ENCODE measurements around the gene SIGLEC6. TPM values are rescaled to one million over a fixed set of nuclear protein-coding genes. Genes with fewer than 3 reads are reported as not detected.

Gene SIGLEC6
- total RNA-seq, 1 experiment from 2014 or later = 0.37 TPM

- Mint-ChIP-seq H3K4me1 (no peaks in the 10 kb centered on the region), H3K4me3 (no peak overlapping the region), H3K27me3 (ENCODE audit: low read depth) (peaks cover 23% of the 10 kb centered on the region), H3K36me3 (no peaks in the 10 kb centered on the region), H3K9me3 (peaks cover 8% of the 10 kb centered on the region), H3K27ac (no peak overlapping the region)
- no peak for DNase-seq (ENCODE audit: low spot score)
- no peak for TF ChIP-seq ZNF281 (CRISPR knock-in tag; IDR thresholded peaks at IDR 0.05)
- ATAC-seq = no peak
- POLR2A ChIA-PET = interaction anchor here (0.6 kb wide), 1 partner anchor 1144 kb away, joined by 3 read pairs; no protein-coding TSS in a partner anchor
- CTCF ChIA-PET = interaction anchor here (0.6 to 3.4 kb wide), 5 partner anchors 17 to 180 kb away, joined by 3 to 18 read pairs (median 4); no protein-coding TSS in a partner anchor
These were observed 51.7 kb downstream of the SIGLEC6 start for GRCh38 chr19:51479531-51480331.

- Mint-ChIP-seq H3K4me1 (no peaks in the 10 kb centered on the region), H3K27me3 (ENCODE audit: low read depth) (peaks cover 23% of the 10 kb centered on the region), H3K36me3 (no peaks in the 10 kb centered on the region), H3K4me3 (no peak within 1 kb of the TSS), H3K27ac (no peak within 1 kb of the TSS), H3K9me3 (peaks cover 6% of the 10 kb centered on the region)
- ChIA-PET POLR2A (no interaction called here), CTCF (interaction anchor here (0.6 to 1.0 kb wide), 4 partner anchors 42 to 180 kb away, joined by 3 read pairs; no protein-coding TSS in a partner anchor)
- ATAC-seq (no peak), DNase-seq (ENCODE audit: low spot score) (no peak)
- no peak for TF ChIP-seq HMGA2 (CRISPR knock-in tag; IDR thresholded peaks at IDR 0.05)
- TF ChIP-seq NFATC4 (CRISPR knock-in tag; IDR thresholded peaks at IDR 0.05) = no peak
- no peak for TF ChIP-seq OVOL2 (CRISPR knock-in tag; IDR thresholded peaks at IDR 0.05; ENCODE audit: borderline replicate concordance)
- no peak for TF ChIP-seq CBFB (CRISPR knock-in tag; IDR thresholded peaks at IDR 0.05; ENCODE audit: low read depth)
- TF ChIP-seq CTCF (IDR thresholded peaks at IDR 0.05) = no peak
- TF ChIP-seq ZNF232 (CRISPR knock-in tag; IDR thresholded peaks at IDR 0.05) = no peak
- no peak for TF ChIP-seq ZNF512 (CRISPR knock-in tag; IDR thresholded peaks at IDR 0.05; ENCODE audit: borderline replicate concordance)
- no peak for TF ChIP-seq ZNF396 (CRISPR knock-in tag; IDR thresholded peaks at IDR 0.05; ENCODE audit: borderline replicate concordance)
- no peak for TF ChIP-seq ESRRA (CRISPR knock-in tag; IDR thresholded peaks at IDR 0.05; ENCODE audit: borderline replicate concordance)
These were observed 52.9 kb downstream of the SIGLEC6 start, which contains the start of gene CEACAM18 for GRCh38 chr19:51478381-51479234. Gene CEACAM18, plus strand, starts transcription at chr19:51478539.

- Mint-ChIP-seq H3K4me1 (no peaks in the 10 kb centered on the region), H3K27ac (no peak overlapping the region), H3K9me3 (peaks cover 6% of the 10 kb centered on the region), H3K36me3 (no peaks in the 10 kb centered on the region), H3K27me3 (ENCODE audit: low read depth) (peaks cover 21% of the 10 kb centered on the region), H3K4me3 (no peak overlapping the region)
- ChIA-PET CTCF (no interaction called here), POLR2A (interaction anchor here (0.7 kb wide), 1 partner anchor 611 kb away, joined by 3 read pairs; no protein-coding TSS in a partner anchor)
- TF ChIP-seq USF2 (CRISPR knock-in tag; IDR thresholded peaks at IDR 0.05) = no peak
- TF ChIP-seq TEAD4 (CRISPR knock-in tag; IDR thresholded peaks at IDR 0.05) = no peak
- ATAC-seq (no peak), DNase-seq (ENCODE audit: low spot score) (no peak)
These were observed 54.1 kb downstream of the SIGLEC6 start for GRCh38 chr19:51477344-51477743.

All from WTC11 (cell line).